Duodenal mucosa (tissue), 2 donors: ENCODE results near the gene SLC3A2.
A peak's percentile ranks its signal among the peaks of the same experiment; 100 is the strongest.

Experiments
- H3K27ac ChIP-seq: one replicate; pipeline ENCODE4 v1.7.0; 2013; ENCODE audit warnings: low read depth, low read length
- H3K27me3 ChIP-seq, 2 donors: one replicate each; pipeline ENCODE4 v1.7.0; 2013; ENCODE audit warnings: low read length in 2 of 2, control low read depth in 1 of 2; ENCODE audit not compliant: insufficient read depth in 2 of 2, control insufficient read depth in 1 of 2
- H3K36me3 ChIP-seq, 2 donors: one replicate each; pipeline ENCODE4 v1.7.0; 2013; ENCODE audit warnings: low read length in 2 of 2, control low read depth in 1 of 2; ENCODE audit not compliant: insufficient read depth in 2 of 2, control insufficient read depth in 1 of 2
- H3K4me1 ChIP-seq, 2 donors: one replicate each; pipeline ENCODE4 v1.7.0; 2013; ENCODE audit warnings: low read length in 2 of 2, control low read depth in 1 of 2; ENCODE audit not compliant: insufficient read depth in 2 of 2, control insufficient read depth in 1 of 2
- H3K4me3 ChIP-seq, 2 donors: one replicate each; pipeline ENCODE4 v1.7.0; 2013; ENCODE audit warnings: low read length in 2 of 2, low read depth in 1 of 2
- H3K9ac ChIP-seq, 2 donors: one replicate each; pipeline ENCODE4 v1.7.0; 2013; ENCODE audit warnings: low read length in 2 of 2, low read depth in 1 of 2
- H3K9me3 ChIP-seq, 2 donors: one replicate each; pipeline ENCODE4 v1.7.0; 2013; ENCODE audit warnings: low read length in 2 of 2, control low read depth in 1 of 2; ENCODE audit not compliant: control insufficient read depth in 1 of 2

SLC3A2 gene

GRCh38 chr11:62895501-62895900 lies 14.8 kb downstream of the SLC3A2 start:
- Histone ChIP-seq H3K27ac (no peak overlapping the region), H3K36me3 (no peaks in the 10 kb centered on the region), H3K4me1 (peaks cover 10 to 16% of the 10 kb centered on the region in 2 donors), H3K9me3 (no peaks in the 10 kb centered on the region), H3K4me3 (no peak overlapping the region), H3K27me3 (no peaks in the 10 kb centered on the region), H3K9ac (no peak overlapping the region)

GRCh38 chr11:62896049-62896448 lies 15.4 kb downstream of the SLC3A2 start:
- Histone ChIP-seq H3K9me3 (no peaks in the 10 kb centered on the region), H3K4me1 (peaks cover 10 to 13% of the 10 kb centered on the region in 2 donors), H3K4me3 (no peak overlapping the region), H3K27me3 (no peaks in the 10 kb centered on the region), H3K9ac (no peak overlapping the region), H3K27ac (no peak overlapping the region), H3K36me3 (no peaks in the 10 kb centered on the region)

- Histone ChIP-seq H3K27ac (no peak overlapping the region), H3K36me3 (no peaks in the 10 kb centered on the region), H3K9me3 (no peaks in the 10 kb centered on the region), H3K27me3 (no peaks in the 10 kb centered on the region), H3K9ac (no peak overlapping the region), H3K4me3 (no peak overlapping the region), H3K4me1 (peaks cover 4 to 7% of the 10 kb centered on the region in 2 donors)
These were observed 16.6 kb downstream of the SLC3A2 start for GRCh38 chr11:62897311-62897710.

DNA sequence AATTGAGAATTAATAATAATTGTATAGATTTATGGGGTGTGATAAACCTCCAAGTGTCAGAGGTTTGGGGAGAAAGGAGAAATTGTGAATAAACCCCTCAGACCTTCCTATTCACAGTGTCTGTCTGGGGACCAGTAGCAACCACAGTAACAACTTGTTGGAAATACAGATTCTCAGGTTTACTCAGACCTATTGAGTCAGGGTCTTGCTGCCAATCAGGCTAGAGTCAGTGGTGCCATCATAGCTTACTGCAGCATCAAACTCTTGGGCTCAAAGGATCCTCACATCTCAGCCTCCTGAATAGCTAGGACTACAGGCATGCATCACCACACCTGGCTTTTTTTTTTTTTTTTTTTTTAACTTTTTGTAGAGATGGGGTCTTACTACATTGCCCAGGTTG lies 17.3 kb downstream of the SLC3A2 start:
- no peak overlapping the region for H3K4me3 ChIP-seq
- H3K36me3 ChIP-seq = no peaks in the 10 kb centered on the region
- no peak overlapping the region for H3K27ac ChIP-seq
- no peaks in the 10 kb centered on the region for H3K9me3 ChIP-seq
- H3K9ac ChIP-seq = no peak overlapping the region
- no peaks in the 10 kb centered on the region for H3K4me1 ChIP-seq
- no peaks in the 10 kb centered on the region for H3K27me3 ChIP-seq

- no peaks in the 10 kb centered on the region for H3K9me3 ChIP-seq
- H3K4me3 ChIP-seq = no peak overlapping the region
- H3K9ac ChIP-seq = no peak overlapping the region
- H3K27me3 ChIP-seq = peaks cover 0 to 7% of the 10 kb centered on the region in 2 donors
- no peaks in the 10 kb centered on the region for H3K4me1 ChIP-seq
- H3K27ac ChIP-seq = no peak overlapping the region
- no peaks in the 10 kb centered on the region for H3K36me3 ChIP-seq
These were observed 22.2 kb downstream of the SLC3A2 start for GRCh38 chr11:62902932-62903331.

GRCh38 chr11:62905296-62905695 lies 24.6 kb downstream of the SLC3A2 start:
- peaks cover 11 to 12% of the 10 kb centered on the region in 2 donors for H3K4me1 ChIP-seq
- H3K27ac ChIP-seq = no peak overlapping the region
- no peak overlapping the region for H3K9ac ChIP-seq

GRCh38 chr11:62905927-62906531 lies 25.3 kb downstream of the SLC3A2 start:
- Histone ChIP-seq H3K27ac (no peak overlapping the region), H3K36me3 (no peaks in the 10 kb centered on the region), H3K9me3 (no peaks in the 10 kb centered on the region)

More at GRCh38 chr11:62905296-62905695, 24.6 kb downstream of the SLC3A2 start:
- H3K36me3 ChIP-seq = no peaks in the 10 kb centered on the region
- no peak overlapping the region for H3K4me3 ChIP-seq
- H3K9me3 ChIP-seq = no peaks in the 10 kb centered on the region
- H3K27me3 ChIP-seq = peaks cover 0 to 7% of the 10 kb centered on the region in 2 donors

GRCh38 chr11:62908468-62909072 lies 27.9 kb downstream of the SLC3A2 start:
- Histone ChIP-seq H3K4me1 (peaks cover 11 to 12% of the 10 kb centered on the region in 2 donors), H3K27me3 (peaks cover 0 to 7% of the 10 kb centered on the region in 2 donors), H3K4me3 (no peak overlapping the region), H3K9me3 (no peaks in the 10 kb centered on the region), H3K27ac (no peak overlapping the region), H3K9ac (no peak overlapping the region), H3K36me3 (no peaks in the 10 kb centered on the region)

More at GRCh38 chr11:62905927-62906531, 25.3 kb downstream of the SLC3A2 start:
- Histone ChIP-seq H3K4me3 (no peak overlapping the region), H3K4me1 (peaks cover 11 to 12% of the 10 kb centered on the region in 2 donors), H3K27me3 (peaks cover 0 to 7% of the 10 kb centered on the region in 2 donors), H3K9ac (no peak overlapping the region)

DNA sequence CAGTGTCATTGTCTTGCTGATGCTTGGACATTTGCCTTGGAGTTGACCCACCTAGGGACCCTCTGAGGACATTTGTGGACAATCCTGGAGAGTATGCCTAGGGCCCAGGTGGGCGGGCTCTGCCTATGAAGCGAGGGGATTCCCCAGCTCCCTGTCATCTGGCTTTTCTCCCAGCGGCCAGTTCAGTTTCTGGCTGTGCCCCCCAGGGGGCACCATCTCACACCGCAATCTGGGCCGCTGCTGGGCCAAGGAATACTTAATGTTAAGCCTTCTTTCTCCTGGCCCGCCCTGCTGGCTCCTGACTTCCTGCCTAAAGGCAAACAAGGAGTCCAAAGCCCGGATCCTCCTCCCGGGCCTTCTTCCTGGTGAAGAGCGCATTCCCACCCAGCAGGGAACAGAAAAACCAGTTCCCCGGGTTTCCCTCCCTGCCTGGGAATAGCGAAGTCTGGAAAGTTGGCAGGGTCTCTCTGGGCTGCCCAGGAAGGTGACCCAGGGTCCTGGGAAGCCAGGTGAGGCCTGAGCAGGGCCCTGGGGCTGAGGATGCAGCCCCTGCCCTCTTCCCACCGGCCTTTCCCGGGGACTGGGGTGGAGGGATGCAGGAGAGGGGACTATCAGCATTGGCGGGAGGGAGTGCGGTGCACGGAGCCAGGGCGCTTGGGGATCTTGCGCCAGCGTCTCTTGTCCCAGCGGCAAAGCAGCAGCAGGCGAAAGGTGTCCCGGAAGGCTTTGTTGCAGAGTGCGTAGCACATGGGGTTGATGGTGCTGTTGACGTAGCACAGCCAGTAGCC lies 28.6 kb downstream of the SLC3A2 start:
- peak overlapping the region in 1 of 2 donors; percentile 9 for H3K9ac ChIP-seq

More for the DNA sequence above, 28.6 kb downstream of the SLC3A2 start:
- Histone ChIP-seq H3K27ac (no peak overlapping the region), H3K4me3 (no peak overlapping the region), H3K36me3 (no peaks in the 10 kb centered on the region), H3K27me3 (peaks cover 0 to 7% of the 10 kb centered on the region in 2 donors), H3K4me1 (peaks cover 11 to 12% of the 10 kb centered on the region in 2 donors), H3K9me3 (no peaks in the 10 kb centered on the region)
